Mesenchymal stem cell (in vitro differentiated cells and primary cell): Measurements from ENCODE around the gene ANO7.
A peak's percentile ranks its signal among the peaks of the same experiment; 100 is the strongest.

Source experiments
- DNase-seq: peaks from one replicate; pipeline ENCODE4 v3.0.0-alpha.2; 2013
- H2AFZ ChIP-seq: one replicate; pipeline ENCODE4 v1.6.1; 2013; ENCODE audit warnings: low read depth, mild to moderate bottlenecking, control low read depth, inconsistent platforms, low read length, moderate library complexity
- H2AK5ac ChIP-seq: 2 replicates; pipeline ENCODE4 v1.6.1; 2013; ENCODE audit warnings: low read length, moderate library complexity, mild to moderate bottlenecking, inconsistent platforms; ENCODE audit not compliant: severe bottlenecking
- H2BK120ac ChIP-seq: one replicate; pipeline ENCODE4 v1.6.1; 2013; ENCODE audit warnings: low read depth, mild to moderate bottlenecking, inconsistent platforms, low read length, moderate library complexity
- H2BK12ac ChIP-seq, 2 experiments: one replicate each; pipeline ENCODE4 v1.6.1; 2013; ENCODE audit warnings: inconsistent platforms in 2 of 2, low read length in 2 of 2, mild to moderate bottlenecking in 2 of 2, moderate library complexity in 2 of 2, control low read depth in 1 of 2
- H2BK15ac ChIP-seq: one replicate; pipeline ENCODE4 v1.6.1; 2013; ENCODE audit warnings: mild to moderate bottlenecking, low read depth, inconsistent platforms; ENCODE audit not compliant: poor library complexity, severe bottlenecking
- H2BK5ac ChIP-seq: 2 replicates; pipeline ENCODE4 v1.6.1; 2013; ENCODE audit warnings: low read depth, mild to moderate bottlenecking, low read length, control low read depth, inconsistent platforms; ENCODE audit not compliant: poor library complexity, severe bottlenecking
- H3K14ac ChIP-seq, 2 experiments: one replicate each; pipeline ENCODE4 v1.6.1; 2013; ENCODE audit warnings: inconsistent platforms in 2 of 2, low read length in 2 of 2, control low read depth in 1 of 2, mild to moderate bottlenecking in 1 of 2, moderate library complexity in 1 of 2
- H3K18ac ChIP-seq, 2 experiments: one replicate each; pipeline ENCODE4 v1.6.1; 2013; ENCODE audit warnings: inconsistent platforms in 2 of 2, low read length in 2 of 2, control low read depth in 1 of 2, low read depth in 1 of 2, mild to moderate bottlenecking in 1 of 2
- H3K23ac ChIP-seq, 2 experiments: one replicate each; pipeline ENCODE4 v1.6.1; 2013; ENCODE audit warnings: inconsistent platforms in 2 of 2, low read length in 2 of 2, mild to moderate bottlenecking in 2 of 2, moderate library complexity in 2 of 2, control low read depth in 1 of 2
- H3K27ac ChIP-seq: 2 replicates; pipeline ENCODE4 v1.5.1; 2013; ENCODE audit warnings: mild to moderate bottlenecking, moderate library complexity, low read length, control low read depth, inconsistent platforms; ENCODE audit not compliant: poor library complexity, severe bottlenecking
- H3K27me3 ChIP-seq, 2 experiments: 2 replicates each; pipeline versions ENCODE4 v1.6.1 to v1.7.0; 2013; ENCODE audit warnings: low read length in 2 of 2, mild to moderate bottlenecking in 2 of 2, moderate library complexity in 2 of 2, control low read depth in 1 of 2, inconsistent platforms in 1 of 2; ENCODE audit not compliant: control insufficient read depth in 1 of 2, insufficient read depth in 1 of 2
- H3K36me3 ChIP-seq, 2 experiments: 2 replicates each; pipeline versions ENCODE4 v1.6.1 to v1.7.0; 2013; ENCODE audit warnings: low read length in 2 of 2, control low read depth in 1 of 2, inconsistent platforms in 1 of 2, low read depth in 1 of 2, mild to moderate bottlenecking in 1 of 2; ENCODE audit not compliant: insufficient read depth in 2 of 2, control insufficient read depth in 1 of 2
- H3K4ac ChIP-seq, 2 experiments: one replicate each; pipeline ENCODE4 v1.6.1; 2013; ENCODE audit warnings: inconsistent platforms in 2 of 2, low read length in 2 of 2, mild to moderate bottlenecking in 2 of 2, moderate library complexity in 2 of 2, control low read depth in 1 of 2, low read depth in 1 of 2
- H3K4me1 ChIP-seq: 2 replicates; pipeline ENCODE4 v1.6.1; 2013; ENCODE audit warnings: low read depth, low read length, control low read depth; ENCODE audit not compliant: control insufficient read depth, insufficient read depth
- H3K4me2 ChIP-seq: 2 replicates; pipeline ENCODE4 v1.6.1; 2013; ENCODE audit warnings: low read length, mild to moderate bottlenecking, inconsistent platforms; ENCODE audit not compliant: poor library complexity, severe bottlenecking
- H3K4me3 ChIP-seq, 2 experiments: 2 replicates each; pipeline versions ENCODE4 v1.5.1 to v1.7.0; 2013; ENCODE audit warnings: low read length in 2 of 2, mild to moderate bottlenecking in 2 of 2, control low read depth in 1 of 2, low read depth in 1 of 2; ENCODE audit not compliant: insufficient read depth in 1 of 2
- H3K79me1 ChIP-seq: replicated peaks from 2 replicates; pipeline ENCODE4 v1.6.1; 2013; ENCODE audit warnings: mild to moderate bottlenecking, control low read depth, low read length, inconsistent platforms; ENCODE audit not compliant: poor library complexity, severe bottlenecking
- H3K9ac ChIP-seq: 2 replicates; pipeline ENCODE4 v1.7.0; 2013; ENCODE audit warnings: mild to moderate bottlenecking, low read length, moderate library complexity
- H3K9me3 ChIP-seq: 2 replicates; pipeline ENCODE4 v1.7.0; 2013; ENCODE audit warnings: mild to moderate bottlenecking, low read length; ENCODE audit not compliant: control insufficient read depth
- H4K8ac ChIP-seq: one replicate; pipeline ENCODE4 v1.6.1; 2013; ENCODE audit warnings: inconsistent platforms, mild to moderate bottlenecking, low read length, moderate library complexity
- H4K91ac ChIP-seq: one replicate; pipeline ENCODE4 v1.6.1; 2013; ENCODE audit warnings: mild to moderate bottlenecking, low read length, inconsistent platforms
- WGBS: methylation state at CpG from one replicate; pipeline ENCODE4 v1.1.7; 2013; ENCODE audit warnings: mixed read lengths; 5-methylcytosine and 5-hydroxymethylcytosine counted together

The ANO7 gene

DNA sequence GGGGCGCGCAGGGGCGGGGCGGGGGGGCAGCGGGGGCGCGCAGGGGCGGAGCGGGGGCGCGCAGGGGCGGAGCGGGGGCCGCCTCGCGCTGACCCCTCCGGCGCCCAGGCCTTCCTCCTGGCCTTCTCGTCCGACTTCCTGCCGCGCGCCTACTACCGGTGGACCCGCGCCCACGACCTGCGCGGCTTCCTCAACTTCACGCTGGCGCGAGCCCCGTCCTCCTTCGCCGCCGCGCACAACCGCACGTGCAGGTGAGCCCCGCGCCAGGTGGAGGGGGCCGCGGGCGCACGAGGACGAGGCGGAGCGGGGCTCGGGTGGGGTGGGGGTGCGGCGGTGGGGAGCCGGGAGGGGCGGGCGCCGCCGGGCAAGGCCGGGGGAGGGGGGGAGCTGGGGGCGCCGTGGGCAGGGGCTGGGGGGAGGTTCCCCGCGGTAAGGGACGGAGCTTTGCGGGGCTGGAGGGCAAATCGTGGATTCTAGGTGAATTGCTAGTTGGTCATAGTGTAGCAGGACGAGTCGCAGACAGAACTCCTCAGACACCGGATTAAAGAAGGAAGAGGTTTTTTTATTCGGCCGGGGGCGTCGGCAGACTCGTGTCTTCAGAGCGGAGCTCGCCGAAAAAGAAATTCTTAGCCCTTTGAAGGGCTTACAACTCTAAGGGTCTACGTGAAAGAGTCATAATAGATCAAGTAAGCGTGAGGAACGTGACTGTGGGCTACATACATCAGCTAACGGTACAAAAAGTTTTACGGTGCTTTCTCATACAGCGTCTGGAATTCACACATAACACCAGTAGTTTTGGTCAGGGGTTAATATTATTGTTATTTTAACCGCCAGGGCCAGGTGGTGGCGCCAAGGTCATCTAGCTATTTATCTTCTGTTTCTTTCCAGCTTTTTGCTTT is 29.9 kb downstream of the ANO7 start:
- WGBS, result under 1% methylated on average over 50 of the region's 83 CpGs
- H2BK15ac ChIP-seq, result no peak overlapping the region
- H3K79me1 ChIP-seq, result no peaks in the 10 kb centered on the region
- H3K27ac ChIP-seq, result no peak overlapping the region
- peak; percentile 50 for DNase-seq
- H2BK5ac ChIP-seq, result no peak overlapping the region
- peaks cover 11% of the 10 kb centered on the region for H3K4me1 ChIP-seq
- peak overlapping the region; percentile 86 for H3K9ac ChIP-seq
- H3K4me3 ChIP-seq, result peak overlapping the region; percentile 82 to 86
- H3K14ac ChIP-seq, result no peak overlapping the region
- H2AFZ ChIP-seq, result peak overlapping the region; percentile 90
- peaks cover 2 to 33% of the 10 kb centered on the region in 2 experiments for H3K27me3 ChIP-seq
- H3K4ac ChIP-seq, result peak overlapping the region in 1 of 2 experiments; percentile 59
- no peak overlapping the region for H3K23ac ChIP-seq
- peak overlapping the region; percentile 27 for H2BK120ac ChIP-seq
- H2AK5ac ChIP-seq, result no peak overlapping the region
- H4K91ac ChIP-seq, result no peak overlapping the region
- peak overlapping the region; percentile 82 for H3K4me2 ChIP-seq
- H2BK12ac ChIP-seq, result no peak overlapping the region
- H3K18ac ChIP-seq, result peak overlapping the region; percentile 77 to 95
- H3K9me3 ChIP-seq, result no peaks in the 10 kb centered on the region
- peaks cover 0 to 4% of the 10 kb centered on the region in 2 experiments for H3K36me3 ChIP-seq
- peak overlapping the region; percentile 35 for H4K8ac ChIP-seq

DNA sequence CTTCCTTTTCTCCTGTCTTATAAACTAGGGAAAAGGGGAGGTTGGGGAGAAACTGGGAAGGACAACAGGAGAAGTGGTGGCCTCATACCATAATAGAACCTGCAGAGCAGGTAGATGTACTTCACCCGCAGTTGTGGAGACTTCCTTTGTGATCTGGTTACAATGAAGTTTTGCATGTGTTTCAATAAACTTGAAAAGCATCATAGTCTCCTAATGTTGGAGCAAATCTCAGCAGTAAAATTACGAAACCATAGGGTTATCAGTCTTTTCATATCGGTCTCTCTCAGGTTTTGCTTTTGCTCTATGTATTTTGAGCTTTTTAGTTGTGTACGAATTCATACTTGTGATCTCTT is 30.5 kb downstream of the ANO7 start:
- peaks cover 17% of the 10 kb centered on the region for H3K4me1 ChIP-seq
- H3K79me1 ChIP-seq, result no peaks in the 10 kb centered on the region
- no peak overlapping the region for H2BK12ac ChIP-seq
- H4K91ac ChIP-seq, result no peak overlapping the region
- no peak overlapping the region for H3K27ac ChIP-seq
- 60% methylated on average over 2 of the region's 4 CpGs for WGBS
- no peak overlapping the region for H3K14ac ChIP-seq
- H3K27me3 ChIP-seq, result peaks cover 0 to 27% of the 10 kb centered on the region in 2 experiments
- H3K36me3 ChIP-seq, result peaks cover 0 to 6% of the 10 kb centered on the region in 2 experiments
- no peak overlapping the region for H2BK120ac ChIP-seq
- peak overlapping the region in 1 of 2 experiments; percentile 82 for H3K4me3 ChIP-seq
- no peak overlapping the region for H2AK5ac ChIP-seq
- DNase-seq, result no peak
- no peak overlapping the region for H3K23ac ChIP-seq
- H2AFZ ChIP-seq, result no peak overlapping the region
- peak overlapping the region; percentile 86 for H3K9ac ChIP-seq
- no peak overlapping the region for H2BK5ac ChIP-seq
- H4K8ac ChIP-seq, result no peak overlapping the region
- H3K4me2 ChIP-seq, result peak overlapping the region; percentile 77
- H3K4ac ChIP-seq, result no peak overlapping the region
- H3K9me3 ChIP-seq, result no peaks in the 10 kb centered on the region
- no peak overlapping the region for H3K18ac ChIP-seq
- no peak overlapping the region for H2BK15ac ChIP-seq

DNA sequence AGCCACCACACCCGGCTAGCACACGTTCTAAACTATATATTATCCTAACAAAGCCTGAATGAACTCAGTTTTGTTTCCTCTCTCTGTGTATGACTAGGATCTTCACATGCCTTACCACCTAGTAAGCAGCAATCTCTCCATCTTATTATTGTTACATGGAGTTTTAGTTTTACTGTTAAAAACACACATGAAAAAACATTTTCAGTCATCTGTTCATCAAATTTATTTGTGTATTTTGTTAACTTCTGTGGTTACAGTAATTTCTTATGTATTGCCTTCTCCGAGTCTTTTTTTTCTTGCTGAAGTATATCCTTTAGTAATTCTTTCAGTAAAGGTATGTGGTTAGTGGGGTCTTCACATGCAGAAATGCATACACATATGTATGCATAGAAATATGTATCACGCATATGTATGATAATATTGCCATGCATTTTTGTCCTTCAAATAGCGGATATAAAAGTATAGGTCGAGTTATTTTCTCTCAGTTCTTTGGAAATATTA is 31.4 kb downstream of the ANO7 start:
- Histone ChIP-seq H3K4ac (no peak overlapping the region), H4K91ac (no peak overlapping the region), H3K4me1 (peaks cover 22% of the 10 kb centered on the region), H3K9ac (no peak overlapping the region), H3K36me3 (peaks cover 2 to 14% of the 10 kb centered on the region in 2 experiments), H3K27ac (no peak overlapping the region), H2BK15ac (no peak overlapping the region), H2BK12ac (no peak overlapping the region), H4K8ac (no peak overlapping the region), H3K18ac (no peak overlapping the region), H3K79me1 (no peaks in the 10 kb centered on the region), H3K4me2 (no peak overlapping the region), H2BK5ac (no peak overlapping the region), H2AK5ac (no peak overlapping the region), H3K27me3 (peaks cover 0 to 18% of the 10 kb centered on the region in 2 experiments), H3K4me3 (no peak overlapping the region), H3K23ac (no peak overlapping the region), H3K9me3 (no peaks in the 10 kb centered on the region), H2BK120ac (no peak overlapping the region), H3K14ac (no peak overlapping the region), H2AFZ (no peak overlapping the region)
- 90% methylated on average over 6 of the region's 6 CpGs for WGBS
- no peak for DNase-seq

DNA sequence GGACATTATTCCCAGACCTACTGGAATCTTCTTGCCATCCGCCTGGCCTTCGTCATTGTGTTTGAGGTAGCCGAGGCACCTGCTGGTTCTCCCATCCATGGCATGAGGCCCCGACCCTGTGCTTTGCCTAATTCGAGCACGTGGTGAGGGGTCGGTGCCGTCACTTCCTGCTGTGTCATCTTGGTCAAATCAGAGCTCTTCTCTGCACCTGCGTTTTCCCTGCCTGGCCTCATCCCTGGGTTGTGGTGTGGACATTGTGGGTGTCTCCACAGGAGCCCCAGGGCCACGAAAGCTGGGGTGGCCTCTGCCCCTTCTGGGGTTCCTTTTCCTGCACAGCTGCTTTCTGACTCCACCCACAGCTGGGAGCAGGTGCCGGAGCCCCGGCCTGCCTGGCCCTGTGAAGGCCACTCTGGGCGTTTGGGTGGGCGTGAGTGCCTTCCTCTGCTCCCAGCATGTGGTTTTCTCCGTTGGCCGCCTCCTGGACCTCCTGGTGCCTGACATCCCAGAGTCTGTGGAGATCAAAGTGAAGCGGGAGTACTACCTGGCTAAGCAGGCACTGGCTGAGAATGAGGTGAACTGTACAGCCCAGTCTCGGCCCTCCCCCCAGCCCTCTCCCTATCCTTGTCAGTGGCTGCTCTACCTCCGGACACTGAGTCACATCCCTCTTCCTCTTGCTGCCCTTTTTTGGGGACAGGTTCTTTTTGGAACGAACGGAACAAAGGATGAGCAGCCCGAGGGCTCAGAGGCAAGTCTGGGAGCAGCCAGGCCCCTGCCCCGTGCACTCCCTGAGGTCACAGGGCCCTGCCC is 34.9 kb downstream of the ANO7 start:
- no peak overlapping the region for H3K18ac ChIP-seq
- peaks cover 35 to 49% of the 10 kb centered on the region in 2 experiments for H3K36me3 ChIP-seq
- H3K4me2 ChIP-seq, result no peak overlapping the region
- DNase-seq, result no peak
- H3K14ac ChIP-seq, result no peak overlapping the region
- no peak overlapping the region for H3K4me3 ChIP-seq
- no peaks in the 10 kb centered on the region for H3K9me3 ChIP-seq
- H4K8ac ChIP-seq, result no peak overlapping the region
- peak overlapping the region; percentile 4 for H3K9ac ChIP-seq
- H3K23ac ChIP-seq, result no peak overlapping the region
- no peak overlapping the region for H3K27ac ChIP-seq
- H2AFZ ChIP-seq, result no peak overlapping the region
- H2AK5ac ChIP-seq, result no peak overlapping the region
- H4K91ac ChIP-seq, result no peak overlapping the region
- no peak overlapping the region for H2BK15ac ChIP-seq
- no peak overlapping the region for H3K4ac ChIP-seq
- WGBS, result 80% methylated on average over 23 of the region's 23 CpGs
- H3K79me1 ChIP-seq, result peaks cover 11% of the 10 kb centered on the region
- H3K27me3 ChIP-seq, result no peaks in the 10 kb centered on the region
- H3K4me1 ChIP-seq, result peaks cover 16% of the 10 kb centered on the region
- H2BK5ac ChIP-seq, result no peak overlapping the region
- H2BK12ac ChIP-seq, result no peak overlapping the region
- no peak overlapping the region for H2BK120ac ChIP-seq
